ENCODE results near the gene SUN2.
A peak's percentile ranks its signal among the peaks of the same experiment; 100 is the strongest.

SUN2 gene

GRCh38 chr22:38717244-38717643 lies 38.6 kb downstream of the SUN2 start:
- FAIRE-seq, result no peak
- DNase-seq (ENCODE audit: low spot score), result no peak

GRCh38 chr22:38716826-38717225 lies 39.0 kb downstream of the SUN2 start:
- DNase-seq (ENCODE audit: low spot score), result no peak
- FAIRE-seq, result no peak

GRCh38 chr22:38716271-38716670 lies 39.5 kb downstream of the SUN2 start:
- DNase-seq (ENCODE audit: low spot score) (no peak), FAIRE-seq (no peak)

GRCh38 chr22:38715852-38716251 lies 39.9 kb downstream of the SUN2 start:
- no peak for DNase-seq (ENCODE audit: low spot score)
- no peak for FAIRE-seq

GRCh38 chr22:38715176-38715764 lies 40.5 kb downstream of the SUN2 start:
- FAIRE-seq, result no peak
- no peak for DNase-seq (ENCODE audit: low spot score)

- DNase-seq (ENCODE audit: low spot score) (no peak), FAIRE-seq (no peak)
These were observed 41.9 kb downstream of the SUN2 start for GRCh38 chr22:38713921-38714320.

- FAIRE-seq (no peak), DNase-seq (ENCODE audit: low spot score) (no peak)
These were observed 43.2 kb downstream of the SUN2 start for GRCh38 chr22:38712486-38713207.

- no peak for DNase-seq (ENCODE audit: low spot score)
- no peak for FAIRE-seq
These were observed 44.9 kb downstream of the SUN2 start for GRCh38 chr22:38710866-38711265.

- FAIRE-seq (no peak), DNase-seq (ENCODE audit: low spot score) (no peak)
These were observed 45.4 kb downstream of the SUN2 start for GRCh38 chr22:38710351-38710750.

- FAIRE-seq, result no peak
These were observed 46.5 kb downstream of the SUN2 start for GRCh38 chr22:38709306-38709705.

GRCh38 chr22:38707984-38708383 lies 47.8 kb downstream of the SUN2 start:
- FAIRE-seq (no peak), DNase-seq (ENCODE audit: low spot score) (no peak)

More at GRCh38 chr22:38709306-38709705, 46.5 kb downstream of the SUN2 start:
- no peak for DNase-seq (ENCODE audit: low spot score)

GRCh38 chr22:38707346-38707745 lies 48.5 kb downstream of the SUN2 start:
- peak; percentile 25 for DNase-seq (ENCODE audit: low spot score)
- no peak for FAIRE-seq

GRCh38 chr22:38706901-38707195 lies 49.0 kb downstream of the SUN2 start:
- DNase-seq (ENCODE audit: low spot score) (no peak), FAIRE-seq (no peak)

GRCh38 chr22:38706101-38706900 lies 49.5 kb downstream of the SUN2 start:
- DNase-seq (ENCODE audit: low spot score) (peak; percentile 7), FAIRE-seq (no peak)

- FAIRE-seq (peak; percentile 96), DNase-seq (ENCODE audit: low spot score) (peak; percentile 100)
These were observed 50.3 kb downstream of the SUN2 start, which contains the start of gene GTPBP1 for GRCh38 chr22:38705235-38706100. Gene GTPBP1 (plus strand): TSS chr22:38705944. CDS start chr22:38705956, 12 bp downstream.

- DNase-seq (ENCODE audit: low spot score) (no peak), FAIRE-seq (no peak)
These were observed 51.1 kb downstream of the SUN2 start for GRCh38 chr22:38704654-38705234.

GRCh38 chr22:38700789-38701628 lies 54.8 kb downstream of the SUN2 start, which contains the start of gene JOSD1:
Gene JOSD1 (minus strand): TSS chr22:38700943. CDS start chr22:38699987, 956 bp downstream.
- FAIRE-seq (no peak), DNase-seq (ENCODE audit: low spot score) (peak; percentile 71)

- peak; percentile 34 for DNase-seq (ENCODE audit: low spot score)
These were observed 55.5 kb downstream of the SUN2 start for GRCh38 chr22:38700270-38700788.

GRCh38 chr22:38699784-38700183 lies 56.0 kb downstream of the SUN2 start:
- FAIRE-seq (no peak), DNase-seq (ENCODE audit: low spot score) (peak; percentile 6)

More at GRCh38 chr22:38700270-38700788, 55.5 kb downstream of the SUN2 start:
- no peak for FAIRE-seq

GRCh38 chr22:38699143-38699542 lies 56.7 kb downstream of the SUN2 start:
- DNase-seq (ENCODE audit: low spot score), result no peak
- FAIRE-seq, result no peak
